ENCODE results near the gene POU2AF1. TPM values are rescaled to one million over a fixed set of nuclear protein-coding genes. Genes with fewer than 3 reads are reported as not detected.

POU2AF1 gene
- total RNA-seq, 4 donors from 2014 or later: 1.4 to 19.8 (median 2.9) TPM

DNA sequence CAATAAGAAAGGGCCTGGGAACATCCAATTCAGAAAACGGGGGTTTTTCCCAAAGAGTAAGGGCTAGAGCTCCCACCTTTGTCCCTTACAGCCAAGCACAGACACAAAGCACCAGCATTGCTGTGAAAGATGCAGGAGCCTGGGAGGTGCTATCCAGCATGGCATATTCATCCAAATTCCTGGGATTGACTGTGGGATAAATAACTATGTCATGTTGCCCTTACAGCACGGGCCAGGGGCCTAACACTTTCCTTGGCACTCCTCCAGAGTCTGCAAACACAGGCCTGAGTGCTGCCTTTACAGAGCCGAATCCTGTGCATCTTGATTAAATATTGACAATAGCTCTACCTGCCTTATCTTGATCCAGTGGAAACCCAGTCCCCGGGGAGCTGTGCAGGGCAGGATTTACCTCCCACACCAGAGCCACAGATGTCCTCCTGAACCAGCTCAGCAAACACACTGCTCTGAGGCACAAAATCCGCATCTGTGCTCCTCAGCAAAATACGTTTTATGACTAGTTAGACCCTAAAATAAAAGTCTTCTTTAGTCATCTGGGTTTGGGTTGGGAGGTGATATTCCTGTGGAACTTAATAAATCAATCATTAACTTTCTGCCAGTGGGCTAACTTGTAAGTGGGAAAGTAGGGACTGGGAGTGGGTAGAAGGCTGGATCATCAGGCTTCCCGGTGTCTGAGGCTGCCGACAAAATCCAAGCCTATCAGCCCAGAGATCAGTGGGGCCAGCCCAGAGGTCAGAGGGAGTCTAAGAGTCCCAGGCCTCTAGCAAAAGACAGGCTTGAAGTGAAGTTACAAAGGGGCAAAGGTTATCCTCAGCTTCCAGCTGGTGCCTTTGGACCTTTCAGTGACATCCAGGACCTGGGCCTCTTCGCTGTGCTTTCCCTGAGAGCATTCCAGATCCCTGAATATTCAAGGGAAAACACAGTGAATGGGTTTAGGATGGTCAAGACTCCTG is 44.3 kb downstream of the POU2AF1 start:
- peak; percentile 48 for DNase-seq
- no peak for TF ChIP-seq POLR2A (IDR thresholded peaks at IDR 0.05)
- peak in 1 of 3 donors; percentile 14 for TF ChIP-seq POLR2AphosphoS5 (IDR thresholded peaks at IDR 0.05)
- TF ChIP-seq EP300 (IDR thresholded peaks at IDR 0.05; ENCODE audit: low read depth): no peak
- TF ChIP-seq, protein P1, sequence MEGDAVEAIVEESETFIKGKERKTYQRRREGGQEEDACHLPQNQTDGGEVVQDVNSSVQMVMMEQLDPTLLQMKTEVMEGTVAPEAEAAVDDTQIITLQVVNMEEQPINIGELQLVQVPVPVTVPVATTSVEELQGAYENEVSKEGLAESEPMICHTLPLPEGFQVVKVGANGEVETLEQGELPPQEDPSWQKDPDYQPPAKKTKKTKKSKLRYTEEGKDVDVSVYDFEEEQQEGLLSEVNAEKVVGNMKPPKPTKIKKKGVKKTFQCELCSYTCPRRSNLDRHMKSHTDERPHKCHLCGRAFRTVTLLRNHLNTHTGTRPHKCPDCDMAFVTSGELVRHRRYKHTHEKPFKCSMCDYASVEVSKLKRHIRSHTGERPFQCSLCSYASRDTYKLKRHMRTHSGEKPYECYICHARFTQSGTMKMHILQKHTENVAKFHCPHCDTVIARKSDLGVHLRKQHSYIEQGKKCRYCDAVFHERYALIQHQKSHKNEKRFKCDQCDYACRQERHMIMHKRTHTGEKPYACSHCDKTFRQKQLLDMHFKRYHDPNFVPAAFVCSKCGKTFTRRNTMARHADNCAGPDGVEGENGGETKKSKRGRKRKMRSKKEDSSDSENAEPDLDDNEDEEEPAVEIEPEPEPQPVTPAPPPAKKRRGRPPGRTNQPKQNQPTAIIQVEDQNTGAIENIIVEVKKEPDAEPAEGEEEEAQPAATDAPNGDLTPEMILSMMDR (IDR thresholded peaks at IDR 0.05): no peak
- Histone ChIP-seq H3K4me3 (no peak overlapping the region), H3K4me1 (peaks cover 5 to 37% (median 21%) of the 10 kb centered on the region in 4 donors), H3K9me3 (peaks cover 0 to 7% of the 10 kb centered on the region in 2 donors), H3K36me3 (no peaks in the 10 kb centered on the region), H3K27me3 (no peaks in the 10 kb centered on the region), H3K27ac (peak overlapping the region in 3 of 4 donors; percentile 19 to 47 (median 35))
- intact Hi-C loops (cut with DNase I; ENCODE audit: low total_unique reads) (no loop called here), in situ Hi-C loops (cut with MboI; ENCODE audit: low pct_ligation_motif_present in 1 of 4, low pct_unique_long_range_greater_than_20kb in 1 of 4, low sequenced_read_pairs in 3 of 4) (no loop called here)
- 12 to 59% methylated on average over 2 to 9 of the region's 9 CpGs for WGBS, 2 donors (ENCODE audit: low coverage in 1 of 2)

DNA sequence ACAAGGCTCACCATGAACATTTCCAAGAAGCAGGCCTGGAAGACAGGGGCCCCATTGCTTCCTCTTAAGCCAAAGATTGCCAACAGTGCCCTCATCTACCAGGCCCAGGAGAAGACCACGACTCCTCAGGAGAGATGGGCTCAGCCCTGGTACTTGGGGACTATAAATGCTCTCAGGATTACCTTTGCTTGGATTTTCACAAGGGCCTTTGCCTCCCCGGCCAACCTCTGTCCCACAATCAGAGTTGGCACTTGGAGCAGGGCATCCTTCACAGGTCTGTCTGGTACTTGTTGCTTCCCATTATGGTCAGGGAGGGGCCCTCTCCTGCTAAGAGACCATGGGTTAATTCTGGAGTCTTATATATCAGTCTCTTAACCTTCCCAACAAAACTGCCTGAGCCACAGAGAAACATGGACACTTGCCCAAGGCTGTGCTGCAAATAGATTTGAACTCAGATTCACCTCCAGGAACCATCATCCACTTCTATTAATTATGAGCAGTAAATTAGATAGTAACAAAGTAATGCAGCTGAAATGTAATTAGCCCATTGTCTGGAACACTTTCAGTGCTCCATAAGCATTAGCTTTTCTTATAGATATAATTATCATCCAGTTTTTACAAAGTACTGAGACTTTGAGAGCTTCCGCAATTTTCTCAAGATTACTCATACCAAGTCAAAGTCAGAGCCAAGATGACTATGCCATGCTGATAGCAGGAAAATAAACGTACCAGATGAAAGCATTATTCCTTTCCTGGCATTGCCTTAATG is 47.2 kb downstream of the POU2AF1 start:
- TF ChIP-seq POLR2A (IDR thresholded peaks at IDR 0.05) (no peak), EP300 (IDR thresholded peaks at IDR 0.05; ENCODE audit: low read depth) (no peak), POLR2AphosphoS5 (IDR thresholded peaks at IDR 0.05) (no peak)
- TF ChIP-seq, protein P1 (IDR thresholded peaks at IDR 0.05): no peak
- Histone ChIP-seq H3K27ac (peak overlapping the region; percentile 5 to 57 (median 41)), H3K36me3 (no peaks in the 10 kb centered on the region), H3K4me1 (peaks cover 5 to 39% (median 21%) of the 10 kb centered on the region in 4 donors), H3K4me3 (no peak overlapping the region), H3K9me3 (no peaks in the 10 kb centered on the region), H3K27me3 (no peaks in the 10 kb centered on the region)
- in situ Hi-C loops (cut with MboI; ENCODE audit: low pct_ligation_motif_present in 1 of 4, low pct_unique_long_range_greater_than_20kb in 1 of 4, low sequenced_read_pairs in 3 of 4) (no loop called here), intact Hi-C loops (cut with DNase I; ENCODE audit: low total_unique reads) (no loop called here)
- DNase-seq: no peak
- 80 to 91% methylated on average over 2 to 4 of the region's 4 CpGs for WGBS, 2 donors (ENCODE audit: low coverage in 1 of 2)

DNA sequence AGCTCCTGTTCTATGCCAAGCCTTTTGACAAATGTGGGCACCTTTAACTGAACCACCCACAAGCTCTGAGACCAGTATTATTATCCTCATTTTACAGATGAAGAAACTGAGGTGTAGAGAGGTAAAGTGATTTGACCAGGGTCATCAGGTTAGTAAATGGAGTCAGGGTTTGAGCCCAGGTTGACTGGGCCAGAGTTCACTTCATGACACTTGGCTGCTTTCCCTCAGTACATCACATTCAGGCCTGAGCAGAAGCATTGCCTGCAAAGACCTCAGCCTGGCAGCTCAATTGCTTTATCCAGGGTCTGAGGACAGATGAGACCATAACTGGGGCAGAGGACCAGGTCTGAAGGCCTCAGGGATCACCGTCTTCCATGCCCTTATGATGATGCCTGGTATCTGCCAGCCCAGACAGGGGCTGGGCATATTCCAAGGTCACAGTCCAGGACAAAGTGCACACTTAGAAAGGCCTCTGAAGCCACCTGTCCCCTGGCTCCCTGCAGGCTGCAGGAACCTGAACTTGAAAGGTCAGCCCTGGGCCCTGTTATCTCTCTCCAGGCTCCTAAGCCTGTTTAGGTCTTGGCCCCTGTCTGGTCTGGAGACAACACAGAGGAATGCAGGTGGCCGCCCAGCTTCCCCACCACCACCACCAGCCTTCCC is 48.7 kb downstream of the POU2AF1 start:
- intact Hi-C loops (cut with DNase I; ENCODE audit: low total_unique reads): no loop called here
- no peak for DNase-seq
- H3K27ac ChIP-seq: peak overlapping the region in 2 of 4 donors; percentile 1 to 8
- no peaks in the 10 kb centered on the region for H3K27me3 ChIP-seq
- no peak overlapping the region for H3K4me3 ChIP-seq
- WGBS, 2 donors (ENCODE audit: low coverage in 1 of 2): 81% methylated on average over 2 of the region's 2 CpGs; no CpG with 5 or more reads in 1 of the 2 donors
- H3K36me3 ChIP-seq: no peaks in the 10 kb centered on the region
- no peaks in the 10 kb centered on the region for H3K9me3 ChIP-seq
- TF ChIP-seq EP300 (IDR thresholded peaks at IDR 0.05; ENCODE audit: low read depth): no peak
- TF ChIP-seq POLR2AphosphoS5 (IDR thresholded peaks at IDR 0.05): no peak
- TF ChIP-seq POLR2A (IDR thresholded peaks at IDR 0.05): no peak
- TF ChIP-seq, protein P1 (IDR thresholded peaks at IDR 0.05): no peak
- in situ Hi-C loops (cut with MboI; ENCODE audit: low pct_ligation_motif_present in 1 of 4, low pct_unique_long_range_greater_than_20kb in 1 of 4, low sequenced_read_pairs in 3 of 4): no loop called here
- peaks cover 5 to 24% (median 16%) of the 10 kb centered on the region in 4 donors for H3K4me1 ChIP-seq
